Lower leg skin (tissue), 4 donors: ENCODE results near the gene DKK3. TPM values are rescaled to one million over a fixed set of nuclear protein-coding genes. Genes with fewer than 3 reads are reported as not detected.

Experiments used
- DNase-seq, 2 donors: peaks; one replicate each; pipeline ENCODE4 v3.0.0-alpha.2; 2019; ENCODE audit warnings: low spot score in 2 of 2
- H3K4me3 ChIP-seq: fragments of 200-600 bp; sonication (generic); 2 replicates; pipeline ENCODE4 v1.5.1; 2017; ENCODE audit warnings: mild to moderate bottlenecking, low read depth; ENCODE audit not compliant: poor library complexity, severe bottlenecking
- POLR2A ChIP-seq, 2 donors: fragments of 450-650 bp; IDR thresholded peaks; one replicate each; pipeline ENCODE4 v1.6.1; 2016 to 2017; ENCODE audit warnings: antibody characterized with exemption in 2 of 2, mild to moderate bottlenecking in 1 of 2, moderate library complexity in 1 of 2
- WGBS, 2 donors: methylation state at CpG; one replicate each; pipeline ENCODE4 v1.1.5; 2018; 5-methylcytosine and 5-hydroxymethylcytosine counted together
- intact Hi-C: fragments of 100-400 bp; cut with DNase I; formaldehyde crosslinking; loops from one replicate; pipeline ENCODE4 v1.15.0; 2023; ENCODE audit warnings: low total_unique reads
- total RNA-seq, 4 donors: library from RNA; depleted of rRNA; stranded (reverse); fragments of >200 nt; gene quantifications; one replicate each; pipeline ENCODE4 v1.1.0, GENCODE V29; 2016
- TF ChIP-seq, protein P1 (sequence below), 3 donors: fragments of 450-650 bp; IDR thresholded peaks; one replicate each; pipeline ENCODE4 v1.5.1; 2016; ENCODE audit warnings: antibody characterized with exemption in 3 of 3, mild to moderate bottlenecking in 3 of 3, moderate library complexity in 2 of 3

Gene DKK3
- total RNA-seq, 4 donors from 2014 or later = 78.5 to 175 (median 121) TPM

DNA sequence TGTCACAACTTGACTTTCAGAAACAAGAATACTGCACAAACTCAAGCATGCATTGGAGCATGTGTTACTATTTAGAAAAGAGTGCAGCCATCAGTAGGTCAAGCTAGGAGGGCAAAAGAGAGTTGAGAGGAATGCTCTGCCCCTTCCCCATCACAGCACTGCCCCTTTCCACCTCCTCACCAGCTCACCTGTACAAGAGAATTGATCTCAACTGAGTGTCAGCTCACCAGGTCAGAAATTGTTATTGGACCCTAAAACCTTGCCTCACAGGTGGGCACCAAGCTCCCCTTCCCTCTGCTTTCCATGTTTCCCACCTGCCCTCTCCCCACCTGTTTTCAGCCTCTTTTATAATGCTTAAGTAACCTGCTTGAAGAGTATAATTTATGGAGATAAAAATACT lies 48.8 kb downstream of the DKK3 start:
- no peak overlapping the region for H3K4me3 ChIP-seq
- peak in 1 of 2 donors; percentile 75 for DNase-seq
- intact Hi-C loops = no loop called here
- TF ChIP-seq, protein P1, sequence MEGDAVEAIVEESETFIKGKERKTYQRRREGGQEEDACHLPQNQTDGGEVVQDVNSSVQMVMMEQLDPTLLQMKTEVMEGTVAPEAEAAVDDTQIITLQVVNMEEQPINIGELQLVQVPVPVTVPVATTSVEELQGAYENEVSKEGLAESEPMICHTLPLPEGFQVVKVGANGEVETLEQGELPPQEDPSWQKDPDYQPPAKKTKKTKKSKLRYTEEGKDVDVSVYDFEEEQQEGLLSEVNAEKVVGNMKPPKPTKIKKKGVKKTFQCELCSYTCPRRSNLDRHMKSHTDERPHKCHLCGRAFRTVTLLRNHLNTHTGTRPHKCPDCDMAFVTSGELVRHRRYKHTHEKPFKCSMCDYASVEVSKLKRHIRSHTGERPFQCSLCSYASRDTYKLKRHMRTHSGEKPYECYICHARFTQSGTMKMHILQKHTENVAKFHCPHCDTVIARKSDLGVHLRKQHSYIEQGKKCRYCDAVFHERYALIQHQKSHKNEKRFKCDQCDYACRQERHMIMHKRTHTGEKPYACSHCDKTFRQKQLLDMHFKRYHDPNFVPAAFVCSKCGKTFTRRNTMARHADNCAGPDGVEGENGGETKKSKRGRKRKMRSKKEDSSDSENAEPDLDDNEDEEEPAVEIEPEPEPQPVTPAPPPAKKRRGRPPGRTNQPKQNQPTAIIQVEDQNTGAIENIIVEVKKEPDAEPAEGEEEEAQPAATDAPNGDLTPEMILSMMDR (IDR thresholded peaks at IDR 0.05) = no peak
- TF ChIP-seq POLR2A (IDR thresholded peaks at IDR 0.05) = no peak

DNA sequence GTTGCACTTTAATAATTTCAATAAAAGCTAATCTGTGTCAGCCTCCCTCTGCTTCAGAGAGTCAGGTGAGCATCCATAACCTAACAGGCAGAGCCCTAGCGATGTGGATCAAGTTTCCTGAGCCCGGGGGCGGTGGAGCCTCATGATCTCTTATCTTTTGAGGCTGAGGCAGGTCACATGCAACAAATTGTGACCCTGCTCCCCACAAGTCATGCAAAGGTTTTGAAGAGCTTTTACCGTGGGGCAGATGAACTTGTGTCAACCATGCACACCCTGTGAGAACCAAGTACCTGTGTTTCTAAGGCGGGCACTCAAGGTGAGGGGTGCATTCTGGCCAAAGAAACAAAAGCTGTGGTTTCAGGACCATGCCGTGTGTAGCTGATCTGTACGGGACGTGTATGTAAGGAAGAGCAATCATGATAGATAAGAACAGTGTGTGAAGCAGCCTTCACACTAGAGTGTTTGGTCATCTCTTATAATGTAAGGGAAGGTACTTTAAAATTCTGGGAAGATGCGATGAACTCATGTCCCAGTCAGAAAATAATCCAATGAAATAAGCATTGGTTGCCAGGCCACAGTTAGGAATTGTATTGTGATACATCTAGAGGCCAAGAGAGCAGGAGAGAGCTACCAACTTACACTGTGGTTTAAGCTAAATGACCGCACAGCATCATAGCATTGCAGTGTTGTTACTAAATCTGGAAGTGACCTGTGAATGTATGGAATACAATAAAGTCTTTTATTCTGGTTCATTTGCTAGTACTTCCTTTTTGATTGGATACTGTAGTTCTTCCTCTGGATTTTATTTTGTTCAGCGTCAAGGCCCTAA lies 49.8 kb downstream of the DKK3 start:
- intact Hi-C loops = no loop called here
- WGBS, 2 donors = 86% methylated on average over 11 of the region's 11 CpGs
- H3K4me3 ChIP-seq = no peak overlapping the region

DNA sequence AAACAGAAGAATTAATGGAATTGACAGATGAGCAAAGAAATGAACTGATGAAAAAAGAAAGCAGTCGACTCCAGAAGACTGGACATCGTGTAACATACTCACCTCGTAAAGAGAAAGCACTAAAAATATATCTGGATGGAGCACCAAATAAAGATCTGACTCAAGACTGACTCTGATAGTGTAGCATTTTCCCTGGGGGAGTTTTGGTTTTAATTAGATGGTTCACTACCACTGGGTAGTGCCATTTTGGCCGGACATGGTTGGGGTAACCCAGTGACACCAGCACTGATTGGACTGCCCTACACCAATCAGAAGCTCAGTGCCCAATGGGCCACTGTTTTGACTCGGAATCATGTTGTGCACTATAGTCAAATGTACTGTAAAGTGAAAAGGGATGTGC lies 52.4 kb downstream of the DKK3 start:
- intact Hi-C loops = no loop called here
- 89 to 90% methylated on average over 5 of the region's 5 CpGs for WGBS, 2 donors
- H3K4me3 ChIP-seq = no peak overlapping the region
- no peak for DNase-seq
- TF ChIP-seq POLR2A (IDR thresholded peaks at IDR 0.05) = no peak
- TF ChIP-seq, protein P1 (IDR thresholded peaks at IDR 0.05) = no peak

More for the DNA sequence above, 49.8 kb downstream of the DKK3 start:
- peak in 1 of 2 donors; percentile 79 for DNase-seq
- TF ChIP-seq POLR2A (IDR thresholded peaks at IDR 0.05) = no peak
- TF ChIP-seq, protein P1 (IDR thresholded peaks at IDR 0.05) = no peak

DNA sequence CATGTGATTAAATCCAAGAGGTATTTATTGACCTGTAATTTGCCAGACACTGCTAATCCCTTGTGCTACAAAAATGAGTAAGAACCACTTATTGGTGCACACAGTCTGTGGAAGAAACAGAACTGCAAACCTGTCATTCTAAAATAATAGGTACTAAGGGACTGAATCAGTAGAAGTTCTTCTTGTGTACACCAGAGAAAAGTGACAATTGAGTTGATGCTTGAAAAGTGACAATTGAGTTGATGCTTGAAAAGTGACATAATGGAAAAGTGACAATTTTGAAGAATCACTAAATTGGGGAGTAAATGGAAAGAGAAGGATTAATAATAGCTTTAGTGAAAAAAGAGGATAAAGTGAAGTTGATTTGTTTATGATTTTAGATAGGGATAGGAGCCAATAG lies 56.4 kb downstream of the DKK3 start:
- no peak for TF ChIP-seq POLR2A (IDR thresholded peaks at IDR 0.05)
- TF ChIP-seq, protein P1 (IDR thresholded peaks at IDR 0.05) = no peak
- intact Hi-C loops = no loop called here
- no peak for DNase-seq
- H3K4me3 ChIP-seq = no peak overlapping the region

DNA sequence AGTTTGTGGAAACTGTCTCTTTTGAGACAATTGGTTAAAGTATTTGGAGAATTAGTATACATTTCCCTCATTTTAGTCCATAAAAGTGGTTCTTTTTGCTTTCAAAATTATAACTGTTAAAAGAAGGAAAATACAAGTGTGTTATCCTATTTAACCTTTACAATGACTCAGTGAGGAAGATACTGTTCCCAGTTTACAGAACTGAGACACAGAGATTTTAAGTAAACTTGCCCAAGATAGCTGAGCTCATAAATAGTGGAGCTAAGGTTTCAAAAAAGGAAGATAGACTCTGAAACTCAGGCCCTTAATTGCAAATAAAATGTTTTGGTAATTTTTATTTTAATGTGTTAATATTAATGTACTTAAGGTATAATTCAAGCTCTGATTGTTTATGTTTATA lies 58.9 kb downstream of the DKK3 start:
- intact Hi-C loops = no loop called here
- no peak for DNase-seq
- H3K4me3 ChIP-seq = no peak overlapping the region
- TF ChIP-seq, protein P1 (IDR thresholded peaks at IDR 0.05) = no peak
- no peak for TF ChIP-seq POLR2A (IDR thresholded peaks at IDR 0.05)
